ENCODE data around the gene HEMK1.

DNA sequence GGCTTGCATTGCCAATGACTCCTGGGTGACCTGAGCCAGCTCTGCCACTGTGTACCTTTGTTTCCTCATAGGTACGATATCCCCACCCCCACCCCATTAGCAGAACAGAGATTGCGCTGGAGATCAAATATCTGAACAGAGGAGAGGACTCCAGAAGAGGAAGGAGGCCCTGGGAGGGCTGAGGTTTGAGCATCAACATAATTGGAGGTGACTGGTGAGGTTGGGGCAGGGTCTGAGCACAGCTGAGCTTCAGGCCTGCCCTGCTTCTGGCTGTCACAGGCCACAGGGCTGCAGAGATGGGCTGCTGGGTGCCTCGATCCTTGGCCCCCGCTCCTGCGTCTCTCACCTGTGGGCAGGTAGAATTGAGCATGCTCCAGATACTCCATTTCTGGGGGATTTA, 44.6 kb upstream of the HEMK1 start:
- TF ChIP-seq CTCF (IDR thresholded peaks at IDR 0.05) (no peak), POLR2AphosphoS5 (IDR thresholded peaks at IDR 0.05) (no peak), EP300 (IDR thresholded peaks at IDR 0.05) (no peak)
